GM21528 (cell line): ENCODE measurements around the gene BOC.

ENCODE experiments used
- ATAC-seq: cut with Tn5 transposase; IDR thresholded peaks from one replicate; pipeline ENCODE4 v1.9.1; 2021; ENCODE audit warnings: mild to moderate bottlenecking, moderate library complexity; ENCODE audit not compliant: unreplicated experiment, low FRiP score

Gene BOC

DNA sequence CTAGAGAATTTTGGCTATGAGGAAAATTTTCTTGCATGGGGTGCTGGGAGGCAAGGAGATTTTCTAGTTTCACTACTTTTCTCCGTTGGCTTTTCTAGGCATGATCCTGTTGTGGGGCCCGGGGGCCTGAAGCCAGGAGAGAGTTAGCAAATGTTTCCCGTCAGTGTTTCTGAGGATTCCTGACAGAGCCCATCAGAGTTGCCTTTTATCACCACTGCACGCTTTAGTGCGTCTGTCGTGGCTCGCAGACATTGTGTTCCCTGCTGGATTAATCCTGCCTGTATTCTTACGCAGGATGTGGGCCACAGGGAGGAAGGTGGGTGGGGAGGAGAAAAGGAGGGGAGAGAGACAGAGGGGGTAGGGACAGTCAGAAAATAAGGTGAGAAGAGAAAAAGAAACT lies 18.1 kb upstream of the BOC start:
- ATAC-seq = no peak

DNA sequence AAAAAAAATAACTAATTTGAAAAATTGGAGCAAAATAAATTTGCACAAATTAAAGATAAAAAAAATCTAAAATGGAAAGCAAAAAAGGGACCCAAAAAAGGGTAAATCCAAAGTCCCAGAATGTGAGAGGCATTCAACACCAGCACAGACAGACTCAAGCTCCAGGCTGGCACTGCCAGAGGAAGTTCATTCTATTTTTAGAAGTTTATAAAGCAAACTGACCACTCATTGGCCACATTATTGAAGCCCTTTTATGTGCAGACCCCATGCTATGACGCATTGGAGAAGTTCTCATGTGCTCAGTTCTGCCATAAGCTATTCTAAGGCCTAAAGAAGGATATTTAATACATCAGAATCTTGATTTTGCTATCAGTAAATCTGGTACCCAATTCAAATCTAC lies 17.6 kb upstream of the BOC start:
- ATAC-seq = no peak

DNA sequence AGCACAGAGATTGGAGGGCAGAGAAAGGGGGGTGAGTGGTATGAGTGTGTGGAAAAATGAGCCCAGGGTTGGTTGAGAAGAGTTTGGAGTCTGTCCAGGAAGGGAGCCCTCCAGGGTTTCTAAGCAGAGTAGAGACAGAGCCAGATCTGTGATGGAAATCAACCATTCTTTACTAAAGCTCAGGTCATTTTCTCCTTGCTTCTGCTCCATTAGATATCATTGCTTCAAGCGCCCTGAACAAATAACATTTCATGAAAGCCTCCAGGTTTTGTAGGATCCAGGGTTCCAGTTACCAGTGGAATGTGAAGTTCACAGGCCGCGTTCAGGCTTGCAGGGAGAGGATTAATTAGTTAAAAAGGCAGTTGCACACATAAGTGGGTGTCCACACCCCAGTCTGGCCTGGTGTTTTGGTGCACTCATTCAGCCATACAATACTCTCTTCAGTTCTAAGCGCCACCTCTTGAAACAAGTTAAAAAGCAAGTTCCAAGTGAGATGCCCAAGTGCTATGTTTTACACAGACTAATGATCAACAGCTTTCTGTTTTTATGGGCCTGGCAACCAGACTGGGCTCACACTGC lies 16.4 kb upstream of the BOC start:
- no peak for ATAC-seq

DNA sequence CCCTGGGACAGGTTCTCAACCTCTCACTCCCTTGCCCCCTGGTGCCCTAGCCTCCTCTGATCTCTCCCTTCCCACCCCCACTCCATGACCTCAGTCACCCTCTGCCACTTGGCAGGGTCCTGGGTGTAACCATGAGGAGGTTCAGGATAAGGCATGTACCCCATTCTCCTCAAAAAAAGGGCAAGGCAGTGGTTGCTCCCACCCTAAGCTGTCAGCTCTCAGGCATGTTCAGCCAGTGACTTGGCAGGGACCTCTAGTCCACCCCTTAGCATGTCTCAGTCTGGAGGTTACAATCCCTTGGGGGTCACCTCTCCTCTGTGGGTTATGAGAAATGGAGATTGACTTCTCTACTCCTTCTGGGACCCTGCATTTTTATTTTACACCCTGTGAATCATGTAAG lies 11.0 kb upstream of the BOC start:
- ATAC-seq = no peak

DNA sequence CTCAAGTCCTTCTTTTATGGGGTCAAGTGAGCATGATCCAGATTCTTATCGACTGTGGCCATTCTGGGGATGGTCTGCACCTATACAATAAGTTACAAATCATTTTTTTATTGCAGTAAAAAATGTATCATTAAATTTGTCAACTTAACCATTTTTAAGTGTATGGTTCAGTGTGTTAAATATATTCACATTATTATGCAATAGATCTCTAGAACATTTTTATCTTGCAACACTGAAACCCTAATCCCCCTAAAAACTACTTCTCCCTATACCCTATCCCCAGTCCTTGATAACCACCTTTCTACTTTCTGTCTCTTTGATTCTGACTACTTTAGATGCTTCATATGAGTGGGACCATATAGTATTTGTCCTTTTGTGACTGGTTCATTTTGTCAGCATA lies 10.4 kb upstream of the BOC start:
- no peak for ATAC-seq

DNA sequence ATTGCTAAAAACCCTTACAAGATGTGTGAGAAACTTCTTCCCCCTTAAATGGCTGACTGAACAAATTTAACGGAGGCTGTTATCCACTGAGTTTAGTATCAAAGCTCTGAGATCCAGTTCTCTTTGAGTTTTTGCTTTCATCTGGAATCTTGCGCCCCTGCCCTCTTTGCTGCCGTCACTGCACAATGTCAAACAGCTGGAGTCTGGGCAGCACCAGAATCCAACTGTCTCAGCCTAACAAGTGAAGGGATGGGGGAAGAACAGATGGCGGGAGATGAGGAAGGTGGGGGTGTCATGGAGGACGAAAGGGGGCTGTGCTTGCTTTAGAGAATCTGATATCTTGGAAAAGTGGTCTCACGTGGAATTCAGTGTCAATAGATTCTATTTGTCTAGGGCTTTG lies 7.0 kb upstream of the BOC start:
- no peak for ATAC-seq

DNA sequence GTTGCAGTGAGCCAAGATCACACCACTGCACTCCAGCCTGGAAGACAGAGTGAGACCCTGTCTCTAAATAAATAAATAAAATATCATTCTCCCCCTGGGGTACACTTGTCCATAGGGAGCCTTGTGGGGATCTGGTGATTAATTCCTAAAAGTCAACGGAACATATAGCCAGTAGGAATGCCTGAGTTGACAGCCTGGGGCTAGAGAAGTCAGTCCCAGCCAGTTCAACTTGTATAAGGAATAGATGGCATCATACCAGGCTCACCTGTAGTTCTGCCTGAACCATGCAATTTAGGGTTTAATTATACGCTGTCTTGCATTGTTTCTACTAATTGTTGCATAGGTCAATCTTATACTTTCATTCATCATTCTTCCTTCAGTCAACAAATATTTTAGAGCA lies 5.9 kb upstream of the BOC start:
- ATAC-seq = no peak

DNA sequence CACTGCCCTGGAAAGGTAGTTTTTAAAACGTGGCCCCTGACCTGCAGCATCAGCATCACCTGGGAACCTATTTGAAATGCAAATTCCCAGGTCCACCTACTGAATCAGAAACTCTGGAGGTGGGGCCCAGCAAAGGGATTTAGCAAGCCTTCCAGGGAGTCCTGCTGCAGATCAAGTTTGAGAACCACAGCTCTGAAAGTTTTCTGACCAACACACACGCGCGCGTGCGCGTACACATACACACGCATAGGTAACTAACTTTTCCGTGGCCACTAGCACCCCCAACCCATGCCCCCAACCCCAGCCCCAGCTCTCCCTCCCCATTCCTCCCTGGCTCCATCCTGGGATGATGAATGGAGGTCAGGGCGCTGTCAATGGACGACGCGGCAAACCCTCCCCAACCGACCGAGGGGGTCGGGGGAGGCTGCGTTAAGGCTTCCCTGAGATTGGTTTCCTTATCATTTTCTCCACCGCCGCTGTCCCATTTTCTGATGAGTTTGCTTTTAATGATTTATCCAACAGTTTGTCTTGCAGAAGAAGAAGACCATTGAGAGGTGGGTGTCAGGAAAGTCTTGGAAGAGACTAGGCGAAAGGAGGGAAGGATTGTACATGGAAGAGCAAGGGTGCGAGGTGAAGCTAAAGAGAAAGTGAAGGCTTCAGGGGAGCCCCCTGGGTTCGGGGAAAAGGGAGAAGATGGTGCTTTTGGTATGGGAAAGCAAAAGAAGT lies 590 bp upstream of the BOC start:
- ATAC-seq = no peak

DNA sequence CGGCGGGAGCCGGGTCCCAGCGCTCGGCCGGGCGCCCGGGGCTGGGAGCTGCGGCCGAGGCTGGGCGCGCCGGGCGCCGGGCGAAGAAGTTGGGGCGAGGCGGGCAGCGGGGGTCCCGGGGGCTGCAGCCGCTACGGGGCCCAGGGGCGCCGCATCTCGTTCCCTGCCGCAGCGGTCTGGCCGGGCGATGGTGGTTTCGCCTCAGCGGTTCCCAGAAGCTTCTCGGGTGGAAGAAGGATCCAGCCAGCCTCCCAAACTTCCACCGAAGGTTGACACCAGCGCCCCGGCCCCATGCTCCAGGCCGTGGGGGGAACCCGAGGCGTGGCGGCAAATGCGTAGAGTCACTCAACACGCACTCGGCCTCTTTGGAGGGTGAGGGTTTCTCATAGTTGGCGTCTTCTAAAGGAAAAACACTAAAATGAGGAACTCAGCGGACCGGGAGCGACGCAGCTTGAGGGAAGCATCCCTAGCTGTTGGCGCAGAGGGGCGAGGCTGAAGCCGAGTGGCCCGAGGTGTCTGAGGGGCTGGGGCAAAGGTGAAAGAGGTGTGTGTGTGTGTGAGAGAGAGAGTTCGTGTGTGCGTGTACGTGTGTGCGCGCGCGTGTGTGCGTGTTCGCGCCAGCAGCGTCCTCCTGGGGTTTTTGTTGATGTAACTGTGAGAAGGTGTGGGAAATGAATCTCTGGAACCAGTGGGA lies 940 bp downstream of the BOC start:
- no peak for ATAC-seq

DNA sequence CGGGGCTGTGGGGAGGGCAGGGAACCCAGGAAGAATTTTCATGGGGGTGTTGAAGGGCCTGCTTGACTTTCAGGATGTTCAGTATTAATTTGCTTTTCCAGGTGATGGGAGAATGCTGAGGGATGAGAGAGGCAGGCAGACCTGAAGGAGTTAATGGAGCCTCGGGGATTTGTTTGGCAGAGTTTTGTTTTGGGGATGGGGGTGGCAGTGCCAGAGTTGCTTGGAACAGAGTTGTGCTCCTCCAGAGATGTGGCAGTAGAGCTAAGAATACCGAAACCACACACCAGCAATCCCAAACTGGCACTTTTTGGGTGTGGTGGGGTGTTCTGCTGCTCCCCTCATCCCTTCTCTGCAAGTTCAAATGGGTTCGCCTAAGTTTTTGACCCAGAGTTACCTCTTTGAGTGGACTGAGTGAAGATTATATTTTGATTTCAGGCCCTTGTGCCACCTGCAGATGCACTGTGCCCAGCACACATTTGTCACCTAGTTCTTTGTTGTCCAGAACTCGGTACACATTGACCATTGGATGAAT lies 1.6 kb downstream of the BOC start:
- ATAC-seq = no peak

DNA sequence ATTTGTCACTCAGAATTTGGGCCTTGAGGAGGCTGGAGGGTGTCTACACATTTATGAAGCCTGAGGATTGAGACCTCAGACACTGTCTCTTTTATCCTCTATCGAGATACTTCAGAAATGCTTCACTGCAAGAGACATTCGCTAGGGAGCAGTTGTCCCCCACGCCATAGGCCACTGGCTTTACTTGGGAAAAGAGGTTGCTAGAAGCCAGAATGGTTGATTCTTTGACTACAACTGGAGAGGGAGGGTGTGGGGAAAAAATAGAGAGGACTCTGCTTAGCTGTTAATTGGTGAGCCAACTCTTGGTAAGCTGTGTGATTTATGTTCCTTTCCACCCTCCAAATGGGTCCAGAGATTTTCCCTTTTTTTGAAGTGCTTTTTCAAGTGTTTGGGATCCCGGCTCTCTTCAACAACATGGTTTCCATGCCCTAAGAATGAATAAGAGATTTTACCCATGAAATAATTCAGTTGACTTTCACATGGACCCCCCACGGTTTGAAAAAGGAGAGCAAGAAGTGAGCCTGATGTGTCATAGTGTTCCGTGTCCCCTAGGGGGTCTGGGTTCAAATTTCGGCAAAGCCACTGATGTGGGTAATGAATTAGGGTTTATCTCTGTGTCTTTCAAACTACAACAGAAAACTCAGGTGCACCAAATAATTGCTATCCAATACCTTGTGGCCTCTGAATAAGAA lies 2.7 kb downstream of the BOC start:
- no peak for ATAC-seq

DNA sequence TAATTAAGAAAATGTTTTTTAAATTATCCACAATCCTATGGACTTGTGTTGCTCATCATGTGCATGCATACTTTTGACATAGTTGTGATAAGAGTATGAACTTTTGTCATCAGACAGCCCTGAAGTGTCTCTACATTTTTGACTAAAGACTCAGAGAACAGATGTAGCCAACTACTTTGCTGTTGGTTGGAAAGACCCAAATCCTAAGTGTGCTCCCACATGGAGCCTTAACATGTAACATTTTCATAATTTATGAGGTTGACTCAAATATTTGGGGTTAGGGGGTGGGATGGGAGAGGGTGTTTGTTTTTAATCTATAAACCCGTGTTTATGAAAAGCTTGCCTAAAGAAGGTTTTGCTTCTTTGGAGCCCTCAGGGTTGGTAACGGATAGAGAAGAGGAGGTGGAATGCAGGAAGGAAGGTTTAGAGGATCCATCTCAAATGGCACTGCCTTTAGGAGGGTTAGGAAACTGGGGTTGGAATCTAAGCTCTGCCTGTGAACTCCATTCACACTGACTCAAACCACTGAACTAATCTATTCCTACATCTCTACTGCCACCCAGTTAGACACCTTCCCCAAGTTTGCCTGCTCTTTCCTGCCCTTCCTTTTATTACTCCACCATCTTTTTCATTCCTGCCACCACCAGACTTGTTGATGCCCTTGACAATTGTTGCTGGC lies 3.7 kb downstream of the BOC start:
- no peak for ATAC-seq

DNA sequence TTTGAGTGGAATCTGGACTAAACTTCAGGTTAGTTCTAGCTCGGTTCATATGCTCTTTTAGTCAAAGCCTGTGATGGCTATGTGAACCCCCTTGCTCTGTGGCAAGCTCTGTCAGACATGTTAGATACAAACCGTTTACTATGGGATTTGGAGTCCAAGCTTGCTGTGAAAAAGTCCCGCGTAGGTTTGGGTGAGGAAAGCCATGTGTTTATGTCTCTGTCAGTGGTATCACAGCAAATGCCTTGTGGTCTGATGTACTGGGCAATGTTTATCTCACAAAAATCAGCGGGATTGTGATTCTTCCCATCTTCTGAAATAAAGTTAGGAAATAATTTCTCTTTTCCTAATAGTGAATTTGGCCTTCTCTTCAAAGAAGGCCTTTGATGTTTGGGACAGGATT lies 5.0 kb downstream of the BOC start:
- ATAC-seq = no peak

DNA sequence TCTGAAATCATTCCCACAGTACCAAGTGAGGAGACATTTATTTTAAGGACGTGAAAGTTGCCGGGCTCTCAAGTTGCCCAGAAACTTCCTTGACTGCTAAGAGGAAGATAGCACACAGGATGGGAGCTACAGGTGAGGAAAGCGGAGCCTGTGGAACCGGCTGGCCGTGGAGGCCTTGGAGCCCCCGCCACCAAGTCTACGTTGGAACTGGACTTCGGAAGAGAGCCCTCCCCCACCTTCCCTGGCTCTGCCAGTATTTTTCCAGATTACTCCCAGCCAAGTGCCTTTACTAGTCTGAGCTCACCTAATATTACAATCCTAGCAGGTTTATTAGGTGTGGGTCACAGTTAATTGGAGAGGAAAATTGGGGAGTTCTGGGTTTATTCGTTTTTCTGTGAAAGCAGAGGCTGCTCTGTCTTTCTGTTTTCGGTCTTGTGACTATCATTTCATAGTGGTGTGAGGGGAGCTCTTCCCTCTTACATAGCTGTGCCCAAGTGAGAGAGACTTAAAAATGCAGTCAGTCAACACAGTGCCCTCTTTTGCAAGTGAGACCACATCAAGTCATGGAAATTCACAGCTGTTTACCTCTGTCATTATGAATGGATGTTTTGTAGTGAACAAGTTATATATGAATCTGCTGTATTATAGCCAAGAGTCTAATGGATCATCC lies 6.8 kb downstream of the BOC start:
- no peak for ATAC-seq

DNA sequence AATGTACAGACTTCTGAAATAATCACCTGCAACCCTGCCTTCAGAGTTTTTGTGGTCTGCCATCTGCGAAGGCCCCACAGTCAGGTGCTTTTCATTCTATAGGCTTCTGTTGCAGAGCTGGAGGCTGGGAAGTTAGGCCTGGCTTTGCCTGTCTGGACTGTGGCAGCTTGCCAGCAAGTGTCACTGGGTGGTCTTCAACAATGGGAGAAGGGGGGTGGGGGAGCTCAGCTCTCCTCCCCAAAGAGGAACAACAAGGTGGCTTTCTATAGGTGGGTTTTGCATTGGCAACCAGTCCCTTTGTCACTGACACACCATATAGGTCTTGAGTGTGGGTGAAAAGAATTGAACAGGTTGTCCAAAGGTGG lies 7.3 kb downstream of the BOC start:
- no peak for ATAC-seq

DNA sequence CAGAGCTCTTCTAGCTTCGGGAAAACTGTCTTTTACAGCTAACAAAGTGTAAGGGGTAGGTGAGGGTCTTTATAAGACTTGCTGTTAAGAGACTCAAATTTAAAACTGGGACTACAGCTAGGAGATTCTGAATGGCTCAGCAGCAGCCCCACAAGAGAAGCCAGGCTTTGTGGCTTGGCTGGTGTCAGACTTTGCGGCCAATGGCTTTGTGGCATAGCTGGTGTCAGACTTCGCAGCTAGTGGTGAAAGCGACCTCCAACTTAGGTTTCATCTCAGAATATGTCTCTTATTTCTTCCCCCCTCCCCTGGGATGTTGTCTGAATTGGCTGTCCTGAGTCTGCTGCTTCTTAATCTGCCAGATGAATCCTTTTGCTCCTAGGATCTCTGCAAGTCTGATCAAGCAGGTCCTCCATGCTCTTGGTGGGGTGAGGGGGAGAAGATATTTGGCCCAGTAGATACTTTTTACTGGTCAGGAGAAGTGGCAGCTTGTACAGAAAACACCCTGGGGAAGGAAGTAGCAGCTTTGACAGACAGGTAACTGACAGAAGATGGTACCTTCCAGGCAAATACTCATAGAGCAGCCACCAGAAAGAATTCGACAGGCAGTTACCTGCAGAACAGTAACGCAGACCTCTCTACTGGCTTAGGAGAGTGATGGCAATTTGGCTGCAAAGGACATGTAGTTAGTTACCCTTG lies 8.4 kb downstream of the BOC start:
- ATAC-seq = no peak

DNA sequence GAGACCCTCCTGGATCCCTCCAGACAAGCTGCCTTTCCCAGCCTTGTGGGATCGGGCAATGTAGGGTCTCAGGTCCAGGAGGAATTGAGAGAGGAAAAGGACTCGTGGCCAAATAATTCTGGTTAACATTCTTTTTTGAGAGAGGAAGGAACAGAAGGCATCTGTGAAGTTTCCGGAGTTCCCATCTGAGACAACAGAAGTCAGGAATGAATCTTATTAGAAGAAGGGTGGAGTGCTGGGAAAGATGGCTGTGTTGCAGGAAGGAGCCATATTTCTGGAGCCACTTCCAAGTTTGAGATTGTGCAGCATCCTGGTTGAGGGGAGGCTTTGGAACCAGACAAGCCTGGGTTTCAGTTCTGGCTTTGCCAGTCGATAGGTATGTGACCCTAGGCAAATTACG lies 9.4 kb downstream of the BOC start:
- no peak for ATAC-seq

DNA sequence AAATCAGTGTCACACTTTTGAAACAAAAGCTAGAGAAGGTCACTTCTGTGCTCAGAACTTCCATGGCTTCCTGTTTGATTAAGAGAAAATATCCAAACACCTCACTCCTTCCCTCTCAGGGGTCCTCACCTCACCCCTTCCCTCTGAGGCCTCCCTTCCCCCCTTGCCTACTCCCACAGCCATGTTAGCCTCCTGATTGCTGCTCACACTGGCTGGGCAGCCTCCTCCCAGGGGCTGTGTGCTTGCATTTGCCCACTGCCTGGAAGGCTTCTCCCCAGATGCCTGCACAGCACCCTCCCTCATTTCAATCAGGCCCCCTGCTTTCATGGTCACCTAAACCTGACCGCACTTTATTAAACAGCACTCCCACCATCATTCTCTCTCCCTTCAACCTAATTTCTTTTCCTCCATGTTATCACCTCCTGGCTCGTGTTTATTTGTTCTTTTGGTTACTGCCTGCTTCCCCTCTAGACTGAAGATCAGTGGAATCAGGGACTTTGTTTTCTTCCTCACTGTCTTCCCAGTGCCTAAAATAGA lies 10.4 kb downstream of the BOC start:
- no peak for ATAC-seq

DNA sequence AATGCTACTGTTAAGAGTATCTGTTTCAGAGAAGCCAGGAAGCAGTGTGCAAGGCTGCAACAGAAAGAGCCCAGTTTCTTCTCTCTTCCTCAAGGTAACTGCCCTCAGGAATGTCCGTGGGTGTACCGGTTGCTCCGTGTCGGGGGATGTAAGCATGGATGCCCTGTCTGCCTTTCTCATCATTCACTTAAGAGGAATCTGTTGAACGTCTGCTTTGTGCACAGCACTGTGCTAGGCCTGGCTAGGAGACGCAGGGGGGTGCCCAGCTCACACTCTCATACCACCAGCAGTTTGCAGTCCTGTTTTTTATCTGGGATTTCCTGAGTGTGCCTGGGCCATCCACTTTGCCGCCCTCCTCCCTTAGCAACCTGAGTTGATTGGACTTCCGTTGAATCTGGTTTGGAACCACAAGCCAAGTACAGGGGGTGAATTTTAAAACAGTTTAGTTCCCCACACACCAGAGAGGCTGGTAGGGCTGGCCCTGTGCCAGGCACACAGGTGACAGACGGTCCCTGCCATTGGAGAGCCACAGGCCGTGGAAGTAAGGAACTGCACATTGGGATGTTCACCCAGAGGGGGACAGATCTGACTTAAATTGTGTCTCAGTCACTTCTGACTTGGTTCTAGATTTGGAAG lies 11.2 kb downstream of the BOC start:
- no peak for ATAC-seq
